ENCODE measurements around the gene PPME1.

Gene PPME1

GRCh38 chr11:74282421-74282820 lies 111.3 kb downstream of the PPME1 start:
- no peak for DNase-seq (ENCODE audit: low read depth)

- no peak for DNase-seq (ENCODE audit: low read depth)
Measured at GRCh38 chr11:74282914-74283371, 111.9 kb downstream of the PPME1 start.

GRCh38 chr11:74283580-74284180 lies 112.6 kb downstream of the PPME1 start:
- DNase-seq (ENCODE audit: low read depth), result no peak

- no peak for DNase-seq (ENCODE audit: low read depth)
Measured at GRCh38 chr11:74284466-74284865, 113.4 kb downstream of the PPME1 start.

- DNase-seq (ENCODE audit: low read depth), result peak; percentile 97
Measured at GRCh38 chr11:74288161-74288560, 117.1 kb downstream of the PPME1 start.

- peak; percentile 94 for DNase-seq (ENCODE audit: low read depth)
Measured at GRCh38 chr11:74288911-74289310, 117.8 kb downstream of the PPME1 start.

- no peak for DNase-seq (ENCODE audit: low read depth)
Measured at GRCh38 chr11:74297484-74297883, 126.4 kb downstream of the PPME1 start.

GRCh38 chr11:74299015-74299414 lies 127.9 kb downstream of the PPME1 start:
- DNase-seq (ENCODE audit: low read depth), result no peak

Measured in amniotic epithelial cell (primary cell).